Iris pigment epithelial cell (primary cell): ENCODE results near the gene DSCAM.

Experiments used
- DNase-seq: peaks from one replicate; pipeline ENCODE4 v3.0.0-alpha.2; 2011; ENCODE audit warnings: low read depth

Gene DSCAM

GRCh38 chr21:40386294-40386911, 460.6 kb downstream of the DSCAM start:
- peak; percentile 1 for DNase-seq

- DNase-seq = no peak
Measured at GRCh38 chr21:40385883-40386282, 461.1 kb downstream of the DSCAM start.

GRCh38 chr21:40383951-40384350, 463.0 kb downstream of the DSCAM start:
- DNase-seq = no peak

DNA sequence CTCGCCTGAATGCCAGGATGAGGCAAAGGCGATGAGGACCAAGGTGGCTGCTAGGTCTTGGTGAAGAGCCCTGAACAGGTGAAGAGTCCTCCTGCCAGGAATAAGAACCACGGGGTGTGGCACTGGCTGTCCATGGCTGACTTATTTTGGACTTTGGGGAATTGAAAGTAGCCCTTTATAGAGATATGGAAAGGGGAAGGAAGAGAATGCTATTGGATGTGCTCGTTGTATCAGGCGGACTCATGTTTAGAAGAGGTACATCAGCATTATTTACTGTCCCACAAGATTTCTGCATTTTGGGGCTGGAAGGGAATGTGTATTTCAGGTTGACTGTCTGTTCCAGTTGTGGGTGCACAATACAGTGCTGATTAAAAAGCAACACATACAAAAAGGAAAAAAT, 465.8 kb downstream of the DSCAM start:
- DNase-seq = no peak

GRCh38 chr21:40379881-40380810, 466.8 kb downstream of the DSCAM start:
- DNase-seq = no peak

DNA sequence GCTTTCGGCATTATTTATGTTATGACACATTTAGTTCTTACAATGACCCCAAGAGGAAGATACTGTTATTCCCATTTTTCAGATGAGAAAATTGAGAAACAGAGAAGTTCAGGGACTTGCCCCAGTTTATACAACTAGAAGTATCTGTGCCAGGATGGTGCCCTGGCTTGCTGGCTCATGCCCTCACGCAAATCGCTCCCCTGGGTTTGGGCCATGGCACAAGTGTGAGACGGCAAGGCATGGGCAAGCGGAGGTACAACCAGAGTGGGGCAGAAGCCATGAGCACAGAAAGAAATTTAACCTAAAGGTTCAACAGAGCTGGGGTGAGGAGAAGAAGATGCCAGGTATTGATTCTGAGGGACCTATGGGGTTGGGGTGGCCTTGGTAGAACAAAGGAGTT, 469.8 kb downstream of the DSCAM start:
- no peak for DNase-seq

DNA sequence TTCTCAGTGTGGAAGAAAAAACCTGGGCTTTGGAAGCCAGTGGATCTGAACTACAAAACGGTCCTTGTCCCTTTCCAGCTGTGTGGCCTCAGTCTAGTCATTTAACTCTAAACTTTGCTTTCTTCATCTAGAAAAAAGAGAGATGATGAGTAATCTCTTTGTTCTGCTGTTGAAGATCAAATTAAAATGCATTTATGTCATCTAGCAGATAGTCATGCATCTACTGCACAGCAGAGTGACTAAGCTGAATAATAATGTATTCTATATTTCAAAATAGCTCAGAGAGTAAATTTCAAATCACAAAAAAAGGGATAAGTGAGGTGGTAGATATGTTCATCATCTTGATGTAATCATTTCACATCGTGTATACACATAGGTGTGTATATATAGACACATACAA, 473.2 kb downstream of the DSCAM start:
- DNase-seq = no peak

DNA sequence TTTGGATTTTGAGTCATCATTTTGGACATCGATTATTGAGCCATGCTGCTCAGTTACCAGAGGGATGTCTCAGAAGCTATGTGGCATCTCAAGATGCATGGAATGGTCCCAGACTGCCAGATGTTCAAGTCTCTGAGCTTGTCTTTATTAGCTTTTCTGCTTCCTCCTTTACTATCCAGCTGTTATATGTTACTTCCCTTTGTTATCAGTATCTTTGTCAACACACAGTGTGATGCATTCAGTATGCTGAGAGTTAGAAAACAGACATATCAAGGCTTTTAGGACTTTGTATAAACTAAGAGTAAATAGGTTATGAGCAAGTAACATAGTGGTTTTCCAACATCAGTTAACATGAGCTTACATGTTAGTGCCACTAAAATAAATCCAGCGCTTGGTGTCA, 474.5 kb downstream of the DSCAM start:
- DNase-seq = no peak

GRCh38 chr21:40371329-40371728, 475.6 kb downstream of the DSCAM start:
- no peak for DNase-seq

DNA sequence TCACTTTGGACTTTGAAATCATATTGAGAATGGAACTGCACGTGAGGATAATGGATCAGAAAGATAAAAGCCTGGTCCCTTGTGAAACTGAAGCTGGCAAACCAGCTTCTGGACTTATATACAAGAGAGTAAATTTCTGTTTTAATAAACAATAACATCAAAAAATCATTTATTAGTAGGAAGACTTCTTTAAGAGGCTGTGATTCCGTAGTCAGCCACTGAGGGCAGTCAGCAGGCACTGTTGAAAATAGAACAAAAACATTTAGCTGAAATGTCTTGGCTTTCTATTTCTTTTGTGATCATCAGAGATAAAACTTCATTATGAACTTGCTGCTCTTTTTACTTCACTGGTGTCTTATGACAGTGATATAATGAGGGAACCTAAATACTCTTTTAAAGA, 490.3 kb downstream of the DSCAM start:
- DNase-seq = no peak

DNA sequence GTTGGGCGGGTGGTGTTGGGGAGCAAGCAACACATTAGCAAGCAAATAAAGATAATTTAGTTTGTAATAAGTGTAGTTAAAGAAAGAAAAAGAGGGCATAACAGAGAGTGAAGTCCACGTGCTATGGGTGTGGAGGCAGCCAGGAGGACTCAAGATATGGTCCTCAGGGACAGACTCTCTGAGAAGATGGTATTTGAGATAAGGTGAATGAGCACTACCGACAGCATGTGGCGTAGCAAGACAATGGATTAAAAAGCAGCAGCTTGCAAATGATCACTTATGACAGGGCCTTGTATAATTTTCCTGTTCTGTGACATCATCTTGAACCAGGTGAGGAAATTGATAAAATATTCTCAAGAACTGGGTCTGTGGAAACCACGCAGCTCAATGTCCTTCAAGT, 491.9 kb downstream of the DSCAM start:
- no peak for DNase-seq

GRCh38 chr21:40351006-40351405, 496.0 kb downstream of the DSCAM start:
- no peak for DNase-seq

GRCh38 chr21:40349591-40349990, 497.4 kb downstream of the DSCAM start:
- DNase-seq = no peak

GRCh38 chr21:40345711-40346321, 501.1 kb downstream of the DSCAM start:
- DNase-seq = no peak

DNA sequence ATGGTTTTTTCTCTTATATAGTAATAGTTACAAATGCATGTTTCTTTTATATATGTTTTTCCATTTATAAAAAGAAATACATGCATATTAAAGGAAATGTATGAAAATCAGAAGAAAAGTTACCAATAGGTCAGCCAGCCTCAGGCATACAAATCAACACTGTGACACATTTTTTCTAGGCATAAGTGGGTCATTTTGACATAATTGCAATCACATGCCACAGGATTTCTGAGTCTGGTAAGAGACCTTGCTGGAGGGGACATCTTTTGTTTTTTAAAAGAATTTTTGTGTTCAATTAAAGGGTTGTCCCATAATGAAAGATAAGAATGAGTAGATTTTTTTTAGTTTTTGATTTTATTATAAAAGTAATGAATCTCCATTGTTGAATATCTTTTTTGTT, 506.6 kb downstream of the DSCAM start:
- DNase-seq = no peak

- DNase-seq = no peak
Measured at GRCh38 chr21:40339050-40339449, 507.9 kb downstream of the DSCAM start.

GRCh38 chr21:40337981-40338380, 509.0 kb downstream of the DSCAM start:
- DNase-seq = no peak

DNA sequence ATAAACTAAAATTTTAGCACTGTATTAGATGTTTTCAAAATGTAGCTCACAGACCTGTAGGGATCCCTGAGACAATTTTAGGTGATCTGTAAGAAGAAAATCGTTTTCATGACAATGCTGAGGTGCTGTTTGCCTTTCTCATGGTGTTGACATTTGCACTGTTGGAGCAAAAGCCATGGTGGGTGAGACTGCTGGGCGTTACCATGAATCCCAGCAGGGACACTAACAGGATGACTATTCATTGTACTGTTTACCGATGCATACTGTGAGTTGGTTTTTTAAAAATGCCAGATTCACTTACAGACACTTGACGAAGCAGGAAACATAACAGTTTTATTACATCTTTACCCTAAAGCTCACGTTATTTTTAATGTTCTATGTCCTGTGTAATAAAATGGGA, 511.3 kb downstream of the DSCAM start:
- DNase-seq = no peak

DNA sequence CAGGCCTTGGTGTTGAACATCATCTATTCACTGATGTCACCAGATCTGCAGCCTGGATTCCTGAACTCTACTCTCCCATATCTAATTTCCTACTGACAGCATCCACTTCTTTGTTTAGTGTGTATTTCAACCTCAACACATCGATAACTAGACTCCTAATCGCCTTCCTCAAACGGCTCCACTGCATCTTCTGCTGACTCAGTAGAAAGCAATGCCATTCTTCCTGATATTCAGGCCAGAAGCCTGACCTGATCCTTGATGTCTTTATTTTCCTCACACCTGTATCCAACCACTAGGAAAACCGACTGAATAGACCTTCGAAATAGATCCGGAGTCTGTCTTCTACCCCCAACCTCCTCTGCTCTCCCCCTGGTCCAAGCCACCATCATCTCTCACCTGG, 512.8 kb downstream of the DSCAM start:
- no peak for DNase-seq

GRCh38 chr21:40333731-40334130, 513.2 kb downstream of the DSCAM start:
- DNase-seq = no peak

DNA sequence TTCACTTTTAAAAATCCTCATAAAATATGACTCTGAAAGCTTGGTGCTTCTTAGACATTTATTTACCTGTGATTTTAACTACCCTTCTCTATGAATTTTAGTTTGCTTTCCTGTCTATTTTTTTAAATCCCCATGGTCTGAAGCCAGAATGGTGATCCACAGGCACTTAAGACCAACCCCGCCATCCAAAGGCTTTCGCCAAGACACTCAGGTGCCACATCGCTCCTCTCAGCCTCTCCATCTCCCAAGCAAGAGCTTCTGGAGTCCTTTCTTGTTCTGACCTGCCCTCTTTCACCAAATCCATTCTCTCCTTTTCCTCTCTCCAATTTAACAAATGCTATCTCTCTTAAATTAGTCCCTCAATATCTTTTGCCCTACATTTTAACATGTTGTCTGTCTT, 515.2 kb downstream of the DSCAM start:
- DNase-seq = no peak

DNA sequence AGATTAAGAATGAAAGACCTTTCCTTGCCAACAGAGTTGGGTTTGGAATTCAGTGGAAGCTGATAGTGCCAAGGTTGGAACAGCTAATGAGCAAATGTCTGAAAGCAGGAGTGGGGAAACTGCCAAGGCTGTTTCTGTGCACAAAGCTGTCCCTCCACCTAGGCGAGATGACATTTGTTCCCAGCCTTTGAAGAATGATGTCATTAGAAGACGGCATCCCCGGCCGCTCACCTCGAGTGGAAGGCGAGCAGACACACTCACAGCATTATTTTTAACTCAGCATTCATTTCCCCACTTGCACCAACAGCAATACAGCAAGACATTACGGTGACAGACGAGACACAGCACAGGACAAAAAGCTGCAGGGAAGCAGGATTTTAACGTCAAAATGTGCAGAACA, 515.8 kb downstream of the DSCAM start:
- DNase-seq = no peak

GRCh38 chr21:40324389-40324788, 522.6 kb downstream of the DSCAM start:
- no peak for DNase-seq
